WERI-Rb-1 (cell line): Measurements from ENCODE around the gene HINT1.

Experiments
- DNase-seq: peaks from one replicate; pipeline ENCODE4 v3.0.0-alpha.2; 2020
- H3K27ac ChIP-seq: fragments of 250-450 bp; sonication (Bioruptor Pico); 2 replicates; pipeline ENCODE4 v1.5.1; 2020; ENCODE audit warnings: mild to moderate bottlenecking, moderate library complexity
- H3K27me3 ChIP-seq: fragments of 250-450 bp; sonication (Bioruptor Pico); 2 replicates; pipeline ENCODE4 v1.5.1; 2021; ENCODE audit warnings: mild to moderate bottlenecking, low read depth, moderate library complexity; ENCODE audit not compliant: insufficient read depth, severe bottlenecking
- H3K36me3 ChIP-seq: fragments of 250-450 bp; sonication (Bioruptor Pico); 2 replicates; pipeline ENCODE4 v1.5.1; 2020; ENCODE audit warnings: mild to moderate bottlenecking, moderate library complexity
- H3K4me3 ChIP-seq: 2 replicates; pipeline ENCODE4 v1.5.1; 2011; ENCODE audit warnings: low read depth, mild to moderate bottlenecking, control low read depth, low read length
- H3K9me3 ChIP-seq: fragments of 250-450 bp; sonication (Bioruptor Pico); 2 replicates; pipeline ENCODE4 v1.5.1; 2021; ENCODE audit warnings: mild to moderate bottlenecking, moderate library complexity; ENCODE audit not compliant: severe bottlenecking
- CTCF ChIP-seq: IDR thresholded peaks from 2 replicates; pipeline ENCODE4 v1.5.1; 2011; ENCODE audit warnings: low read depth, mild to moderate bottlenecking, control low read depth, inconsistent platforms, low read length

The HINT1 gene

GRCh38 chr5:131160134-131160533, 4.9 kb downstream of the HINT1 start:
- Histone ChIP-seq H3K27me3 (no peaks in the 10 kb centered on the region), H3K4me3 (no peak overlapping the region), H3K27ac (no peak overlapping the region), H3K36me3 (peaks cover 52% of the 10 kb centered on the region), H3K9me3 (no peaks in the 10 kb centered on the region)
- TF ChIP-seq CTCF: no peak
- DNase-seq: no peak

GRCh38 chr5:131156957-131157356, 8.1 kb downstream of the HINT1 start:
- no peak for DNase-seq
- Histone ChIP-seq H3K9me3 (no peaks in the 10 kb centered on the region), H3K36me3 (peaks cover 40% of the 10 kb centered on the region), H3K4me3 (no peak overlapping the region), H3K27ac (no peak overlapping the region), H3K27me3 (no peaks in the 10 kb centered on the region)
- no peak for TF ChIP-seq CTCF

- no peaks in the 10 kb centered on the region for H3K27me3 ChIP-seq
- no peak for TF ChIP-seq CTCF
- H3K36me3 ChIP-seq: peaks cover 35% of the 10 kb centered on the region
- no peaks in the 10 kb centered on the region for H3K9me3 ChIP-seq
- no peak overlapping the region for H3K4me3 ChIP-seq
- H3K27ac ChIP-seq: no peak overlapping the region
- DNase-seq: no peak
Observed at GRCh38 chr5:131156385-131156784, 8.7 kb downstream of the HINT1 start.

GRCh38 chr5:131151216-131151615, 13.8 kb downstream of the HINT1 start:
- H3K9me3 ChIP-seq: no peaks in the 10 kb centered on the region
- no peak overlapping the region for H3K4me3 ChIP-seq
- no peaks in the 10 kb centered on the region for H3K36me3 ChIP-seq
- DNase-seq: no peak
- no peak for TF ChIP-seq CTCF
- no peak overlapping the region for H3K27ac ChIP-seq
- H3K27me3 ChIP-seq: no peaks in the 10 kb centered on the region

GRCh38 chr5:131150408-131150807, 14.6 kb downstream of the HINT1 start:
- H3K27ac ChIP-seq: no peak overlapping the region
- no peak for TF ChIP-seq CTCF
- H3K36me3 ChIP-seq: no peaks in the 10 kb centered on the region
- DNase-seq: peak; percentile 88
- H3K4me3 ChIP-seq: no peak overlapping the region
- no peaks in the 10 kb centered on the region for H3K9me3 ChIP-seq
- no peaks in the 10 kb centered on the region for H3K27me3 ChIP-seq

- H3K27me3 ChIP-seq: no peaks in the 10 kb centered on the region
- no peak overlapping the region for H3K4me3 ChIP-seq
- H3K9me3 ChIP-seq: no peaks in the 10 kb centered on the region
- H3K36me3 ChIP-seq: no peaks in the 10 kb centered on the region
- no peak for TF ChIP-seq CTCF
- no peak for DNase-seq
- no peak overlapping the region for H3K27ac ChIP-seq
Observed at GRCh38 chr5:131148835-131149234, 16.2 kb downstream of the HINT1 start.
